Measurements from ENCODE around the gene SIK2.

SIK2 gene

DNA sequence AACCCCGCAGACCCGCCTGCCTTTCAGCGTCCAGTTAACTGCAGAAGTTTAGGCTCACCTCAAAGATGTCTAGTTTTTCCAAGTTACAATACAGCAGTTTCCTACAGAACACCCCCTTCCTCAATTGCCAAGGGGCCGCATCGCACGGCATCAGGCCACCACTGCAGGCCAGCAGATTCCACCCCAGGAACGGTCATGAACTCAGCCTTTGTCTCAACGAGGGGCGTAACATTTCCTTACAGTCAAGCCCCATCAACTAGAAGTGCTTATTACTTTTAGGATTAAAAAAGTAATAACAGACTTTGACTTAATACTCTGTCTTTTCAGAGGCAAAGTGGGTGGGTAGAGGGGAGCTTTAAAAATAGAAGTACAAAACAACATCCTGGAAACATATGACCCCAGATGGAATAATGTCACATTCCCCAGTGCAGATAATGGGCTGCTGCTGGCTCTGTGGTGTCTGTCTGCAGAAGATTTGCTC lies 127.6 kb downstream of the SIK2 start:
- DNase-seq (ENCODE audit: low read depth, low spot score) = no peak

DNA sequence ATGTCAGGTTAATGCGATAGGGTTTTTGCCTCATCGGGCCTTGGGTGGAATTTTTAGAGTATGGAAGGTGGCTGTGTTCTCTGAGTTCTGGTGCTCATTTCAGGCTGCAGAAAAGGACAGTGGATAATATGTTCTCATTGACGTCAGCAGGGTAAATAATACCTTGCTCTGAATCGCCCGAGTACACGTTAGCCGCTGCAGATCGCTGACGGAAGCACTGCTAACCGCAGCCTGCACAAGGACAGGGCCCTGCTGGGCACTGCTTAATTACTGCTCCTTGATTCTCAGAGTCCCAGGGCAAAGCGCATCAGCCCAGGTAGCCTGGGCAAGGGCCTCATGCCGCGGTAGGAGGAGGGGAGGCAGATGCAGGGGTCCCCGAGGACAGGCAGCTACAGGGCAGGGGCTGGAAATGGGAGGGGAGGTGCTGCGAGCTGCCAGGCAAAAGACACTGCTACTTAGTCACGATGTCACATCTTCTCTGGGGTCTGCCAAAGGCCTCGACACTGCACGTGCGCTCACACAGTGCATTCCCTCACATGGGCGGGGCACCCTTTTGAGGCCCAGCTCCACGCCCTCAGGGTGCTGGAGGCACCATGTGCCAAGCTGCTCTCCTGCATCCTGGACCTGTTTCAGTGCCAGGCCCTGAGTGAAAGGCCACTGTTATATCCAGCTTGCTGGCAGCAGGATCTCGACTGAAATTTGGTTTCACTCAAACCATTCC lies 128.8 kb downstream of the SIK2 start:
- no peak for DNase-seq (ENCODE audit: low read depth, low spot score)

DNA sequence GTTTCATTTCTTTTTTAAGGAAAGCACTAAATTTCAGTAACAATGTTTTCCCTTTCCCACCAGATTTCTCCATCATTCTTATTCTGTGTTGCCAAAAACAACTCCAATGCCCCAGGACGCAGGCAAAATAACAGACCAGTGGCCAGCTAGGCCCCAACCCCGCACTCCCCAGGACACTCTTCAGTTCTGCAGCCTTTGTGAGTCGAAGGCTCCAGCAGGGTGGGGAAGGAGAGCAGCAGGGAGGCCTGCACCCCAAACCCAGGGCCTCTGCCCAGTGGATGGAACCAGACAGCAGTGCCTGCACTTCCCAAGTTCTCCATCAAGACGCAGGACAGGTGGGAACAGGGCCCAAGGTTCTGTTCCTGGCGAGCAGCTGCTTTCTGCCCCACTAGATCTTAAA lies 129.6 kb downstream of the SIK2 start:
- DNase-seq (ENCODE audit: low read depth, low spot score) = no peak

DNA sequence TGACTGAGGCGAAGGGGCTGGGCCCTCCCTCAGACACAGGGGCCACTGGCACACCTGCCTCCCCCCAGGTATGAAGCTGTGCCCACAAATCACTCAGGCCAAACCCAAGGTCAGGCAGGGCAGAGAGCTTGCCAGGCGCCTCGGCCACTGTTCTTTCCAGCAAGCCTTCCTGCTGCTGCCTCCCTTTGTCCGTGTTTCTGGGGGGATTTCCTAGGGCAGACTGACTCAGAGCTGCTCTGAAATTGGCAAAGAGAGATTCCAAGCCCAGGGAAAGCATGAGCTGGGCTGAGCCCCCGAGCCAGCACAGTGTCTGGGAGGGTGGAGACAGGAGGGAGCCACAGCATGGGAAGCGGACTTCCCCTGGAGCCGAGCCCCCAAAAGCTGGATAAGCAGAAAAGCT lies 130.8 kb downstream of the SIK2 start:
- no peak for DNase-seq (ENCODE audit: low read depth, low spot score)

DNA sequence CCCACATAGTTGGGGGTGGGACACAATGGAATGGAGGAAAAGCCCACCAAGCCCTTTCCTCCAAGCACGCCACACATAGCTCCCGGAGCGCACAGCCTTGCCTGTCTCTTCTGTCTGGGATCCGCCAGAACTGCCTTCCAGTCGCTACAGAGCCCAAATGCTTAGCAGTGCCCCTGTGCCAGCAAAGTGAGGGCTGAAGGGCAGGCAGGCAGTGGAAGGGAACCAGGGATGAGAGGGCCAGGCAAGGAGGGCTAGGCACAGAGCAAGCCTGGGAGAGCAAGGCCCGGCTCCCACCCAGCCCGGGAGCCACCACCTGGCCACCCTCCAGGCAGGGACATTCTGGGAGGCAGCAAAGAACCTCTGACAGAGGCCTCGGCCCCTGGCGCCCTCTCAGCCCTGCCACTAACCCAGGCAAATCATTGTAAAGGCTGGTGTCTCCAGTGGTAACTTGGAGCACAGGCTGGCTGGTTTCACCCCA lies 131.4 kb downstream of the SIK2 start:
- DNase-seq (ENCODE audit: low read depth, low spot score) = no peak

DNA sequence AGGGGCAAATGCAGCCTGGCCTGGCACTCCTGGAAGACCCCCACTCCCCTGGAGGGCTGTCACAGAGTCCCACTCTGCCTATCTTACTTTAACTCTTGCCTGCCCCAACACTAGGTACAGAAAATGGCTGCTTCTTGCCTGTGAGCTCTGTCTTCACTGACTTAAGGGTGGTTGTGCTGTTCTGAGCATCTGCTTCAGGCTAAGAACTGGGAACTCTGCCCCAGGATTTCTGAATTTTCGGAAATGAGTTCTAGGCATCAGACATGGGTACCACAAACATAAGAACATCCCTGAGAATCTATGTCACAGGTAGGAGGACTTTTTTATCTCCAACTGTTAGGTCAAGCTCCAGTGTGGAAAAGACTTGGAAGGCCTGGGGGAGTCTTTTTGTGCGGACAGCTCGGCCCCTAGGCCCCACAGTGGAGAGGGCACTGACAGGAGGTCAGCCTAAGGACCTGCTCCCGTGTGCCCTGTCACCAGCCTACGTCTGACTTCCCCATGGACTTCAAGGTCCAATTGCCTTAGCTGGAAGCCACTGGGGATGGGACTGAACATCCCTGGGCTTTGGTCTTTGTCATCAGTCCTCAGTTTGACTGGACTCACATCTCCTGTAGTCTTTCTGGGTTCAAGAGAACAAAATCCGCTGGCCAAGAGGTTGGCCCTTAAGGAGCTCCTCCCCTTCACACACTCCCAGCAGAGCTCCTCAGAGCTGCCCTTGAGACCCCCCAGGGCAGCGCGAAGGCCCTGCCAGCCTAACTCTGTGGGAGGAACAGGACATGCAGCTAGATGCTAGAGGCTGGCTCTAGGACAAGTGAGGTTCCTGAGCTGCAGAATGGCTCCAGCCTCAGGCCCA lies 132.1 kb downstream of the SIK2 start:
- no peak for DNase-seq (ENCODE audit: low read depth, low spot score)

DNA sequence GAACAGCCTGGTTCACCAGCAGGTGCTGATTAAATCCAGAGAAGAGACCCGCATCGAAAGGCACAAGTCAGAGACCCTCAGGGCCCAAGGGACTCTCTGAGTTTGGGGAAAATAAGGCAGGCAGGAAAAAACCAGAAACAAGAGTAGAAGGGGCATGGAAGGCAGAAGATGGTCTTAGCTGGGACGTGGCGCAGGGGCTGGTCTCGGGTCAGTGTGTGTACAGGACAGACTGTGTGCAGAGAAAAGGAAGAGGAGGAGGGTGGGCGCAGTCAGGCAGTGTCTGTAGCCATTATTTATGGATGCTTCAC lies 132.7 kb downstream of the SIK2 start:
- DNase-seq (ENCODE audit: low read depth, low spot score) = no peak

DNA sequence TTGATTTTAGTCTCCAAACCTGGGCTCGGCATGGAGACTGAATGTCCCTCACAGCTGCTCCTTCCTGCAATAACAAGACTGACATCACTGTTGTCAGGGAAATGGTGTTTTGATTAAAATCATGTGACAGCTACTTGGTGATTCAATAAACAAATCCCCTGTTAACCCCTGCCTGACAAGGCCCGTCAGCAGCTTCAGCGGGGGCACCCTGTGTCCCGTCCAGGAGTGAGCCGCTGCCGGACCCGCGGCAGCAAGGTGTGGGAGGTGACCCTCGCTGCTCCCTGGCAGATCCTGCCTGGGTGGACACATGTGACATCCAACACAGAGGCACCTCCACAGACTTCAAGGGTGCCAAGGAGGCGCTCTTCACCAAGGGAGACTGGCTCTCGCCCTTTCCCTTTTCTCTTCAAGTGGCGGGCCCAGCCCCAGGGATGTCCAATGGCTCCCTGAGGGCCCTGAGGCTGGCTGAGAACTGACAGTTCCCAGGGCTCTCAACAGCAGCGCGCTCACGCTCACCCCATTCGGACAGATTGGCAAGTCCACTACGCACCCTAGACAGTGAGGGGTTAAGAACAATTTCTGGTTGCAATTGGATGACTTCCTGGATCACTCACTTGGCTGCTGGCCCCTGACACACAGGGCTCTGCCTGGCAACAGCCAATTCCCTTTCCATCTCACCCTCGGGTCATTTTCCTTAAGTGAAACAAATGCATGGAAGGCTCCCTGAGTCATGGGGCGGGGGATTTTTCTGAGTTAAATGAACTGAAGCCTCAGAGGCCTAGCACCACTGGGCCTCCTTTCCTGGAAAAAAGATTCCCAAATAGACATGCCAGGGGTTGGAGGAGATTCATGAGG lies 133.2 kb downstream of the SIK2 start:
- no peak for DNase-seq (ENCODE audit: low read depth, low spot score)

DNA sequence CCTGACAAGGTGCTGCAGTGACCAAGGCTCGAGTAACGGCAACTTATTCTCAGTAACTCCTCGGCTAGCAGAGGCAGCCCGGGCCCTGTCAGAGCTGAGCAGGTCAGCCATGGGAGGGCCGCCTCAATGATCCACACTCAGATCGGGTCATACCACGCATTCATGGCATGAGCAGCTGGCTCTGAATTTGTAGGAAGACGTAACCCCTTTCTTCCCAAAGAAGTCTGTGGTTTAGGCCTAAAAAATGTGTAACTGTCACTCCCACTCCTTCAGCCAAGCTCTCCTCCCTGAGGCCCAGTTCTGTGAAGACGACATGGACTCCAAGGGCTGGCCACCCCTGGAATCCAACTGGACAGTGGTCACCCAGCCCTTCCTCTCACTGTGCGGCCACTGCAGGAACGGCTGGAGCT lies 133.9 kb downstream of the SIK2 start:
- DNase-seq (ENCODE audit: low read depth, low spot score) = no peak

DNA sequence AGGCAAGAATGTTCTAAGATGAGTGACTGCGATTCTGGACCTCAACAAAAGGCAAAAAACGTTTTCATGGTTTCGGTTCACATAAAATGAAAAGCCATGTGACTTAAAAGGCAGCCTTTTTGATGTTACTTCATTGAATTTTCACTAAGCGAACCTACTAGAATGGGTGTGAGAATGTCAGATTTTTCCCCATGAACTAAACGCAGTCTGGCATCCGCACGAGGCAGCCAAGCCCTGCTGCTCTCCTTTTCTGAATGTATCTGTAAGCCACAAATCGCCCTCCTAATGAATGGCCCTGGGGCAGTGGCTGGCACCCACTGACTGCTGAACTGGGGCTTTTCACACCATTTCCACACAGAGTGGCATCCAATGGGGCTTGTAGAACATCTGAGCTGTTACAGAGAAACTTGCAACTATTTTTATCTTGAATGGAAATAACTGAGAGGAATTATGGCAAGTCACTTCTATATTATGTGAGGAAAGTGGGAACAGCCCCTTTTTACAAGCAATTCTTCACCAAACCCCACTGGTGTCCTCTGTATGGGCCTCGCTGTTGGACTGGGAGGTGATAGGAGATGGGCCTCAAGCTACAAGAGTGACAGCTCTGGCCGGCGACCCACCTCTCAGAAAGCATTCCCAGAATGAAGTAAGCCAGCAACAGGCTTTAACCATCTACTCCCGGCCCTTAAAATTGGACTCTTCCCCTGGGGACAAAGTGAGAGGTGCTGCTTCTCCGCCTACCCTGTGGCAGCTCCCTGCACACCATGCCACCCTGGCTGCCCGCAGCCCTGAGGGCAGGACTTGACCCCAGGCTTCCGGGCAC lies 134.6 kb downstream of the SIK2 start:
- DNase-seq (ENCODE audit: low read depth, low spot score) = no peak

DNA sequence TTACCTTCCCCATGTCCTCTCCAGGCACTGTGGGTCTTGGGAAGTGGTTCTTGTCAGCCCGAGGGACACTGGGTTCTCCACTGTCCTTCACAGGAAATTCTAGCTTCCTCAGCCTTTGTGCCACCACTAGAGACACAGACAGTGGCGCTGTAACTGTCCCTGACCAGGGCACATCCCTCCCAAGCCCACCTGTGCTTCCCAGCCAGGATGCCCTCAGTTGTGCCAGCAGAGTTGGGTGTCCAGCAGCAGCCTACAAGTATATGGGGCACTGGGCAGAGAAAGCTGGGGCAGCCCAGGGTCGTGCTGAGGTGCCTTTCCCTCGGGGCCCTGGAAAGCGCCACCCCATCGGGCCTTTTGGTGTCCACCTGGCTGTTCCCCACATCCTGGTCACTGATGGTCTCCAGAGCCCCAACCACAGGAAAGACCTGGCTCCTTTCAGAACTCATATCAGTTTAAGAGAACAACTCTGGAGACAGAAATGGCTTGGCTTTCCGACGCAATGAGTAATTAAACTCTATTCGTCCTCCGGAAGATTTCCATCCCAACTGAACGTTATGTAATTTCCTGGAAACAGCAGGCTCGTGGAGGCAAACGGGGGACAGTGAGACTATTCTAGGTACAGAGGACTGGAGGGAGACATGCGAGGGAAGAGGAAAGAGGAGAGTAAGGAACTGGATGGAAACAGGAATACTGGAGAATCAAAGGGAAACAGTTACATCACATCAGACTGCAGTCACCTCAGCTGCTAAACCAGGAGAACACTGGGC lies 135.4 kb downstream of the SIK2 start:
- no peak for DNase-seq (ENCODE audit: low read depth, low spot score)

DNA sequence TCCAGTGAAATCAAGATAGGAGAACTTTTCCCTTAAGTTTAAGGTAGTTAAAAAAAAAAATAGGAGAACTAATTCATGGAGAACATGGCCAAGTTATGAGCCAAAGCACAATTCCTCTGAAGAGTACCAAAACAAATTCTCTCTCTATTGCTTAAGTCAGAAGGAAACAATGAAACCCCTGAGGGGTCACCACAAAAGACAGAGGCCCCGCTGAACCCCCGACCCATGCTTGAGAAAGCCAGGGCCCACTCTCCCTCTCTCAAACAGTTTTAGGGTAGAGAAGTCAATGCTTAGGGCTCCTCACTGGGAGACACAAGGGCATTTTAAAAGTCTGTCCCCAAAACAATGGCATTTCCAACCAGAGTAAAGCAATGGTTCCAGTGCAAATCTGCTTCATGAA lies 137.1 kb downstream of the SIK2 start:
- no peak for DNase-seq (ENCODE audit: low read depth, low spot score)

DNA sequence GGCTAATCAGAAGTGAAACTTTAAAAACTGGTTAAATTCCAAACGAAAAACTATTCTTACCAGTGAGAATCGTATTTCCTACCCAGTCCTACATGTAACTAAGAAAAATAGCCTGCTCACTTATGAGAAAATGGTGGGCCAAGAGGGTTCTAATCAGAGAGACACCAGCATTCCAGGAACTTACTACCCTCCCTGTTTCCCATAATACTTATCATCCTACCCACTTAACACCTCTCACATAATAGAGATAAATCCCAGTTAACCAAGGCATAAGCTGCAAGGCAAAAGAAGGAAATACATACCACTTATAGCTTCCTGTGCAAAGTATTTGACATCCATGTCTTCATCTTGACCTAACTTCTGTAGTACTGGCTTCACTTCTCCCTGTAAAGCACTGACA lies 139.5 kb downstream of the SIK2 start:
- no peak for DNase-seq (ENCODE audit: low read depth, low spot score)

DNA sequence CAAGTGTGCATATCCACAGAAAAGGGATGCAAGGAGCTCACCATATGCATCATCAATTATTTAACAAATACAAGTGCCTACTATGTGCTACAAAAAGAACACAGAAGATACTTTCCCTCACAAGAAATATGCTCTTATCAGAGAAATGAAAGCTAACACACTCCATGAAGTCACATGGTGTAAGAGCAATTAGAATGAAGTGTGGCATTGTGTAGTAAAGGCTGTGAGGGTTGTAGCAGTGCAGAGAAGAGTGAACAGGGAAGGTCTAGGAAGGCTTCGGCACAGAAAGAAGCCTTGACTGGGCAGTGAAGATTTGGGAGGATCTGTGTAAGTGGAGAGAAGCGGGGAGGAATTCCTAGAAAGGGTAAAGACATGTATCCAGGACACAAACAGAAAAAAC lies 141.5 kb downstream of the SIK2 start:
- no peak for DNase-seq (ENCODE audit: low read depth, low spot score)

DNA sequence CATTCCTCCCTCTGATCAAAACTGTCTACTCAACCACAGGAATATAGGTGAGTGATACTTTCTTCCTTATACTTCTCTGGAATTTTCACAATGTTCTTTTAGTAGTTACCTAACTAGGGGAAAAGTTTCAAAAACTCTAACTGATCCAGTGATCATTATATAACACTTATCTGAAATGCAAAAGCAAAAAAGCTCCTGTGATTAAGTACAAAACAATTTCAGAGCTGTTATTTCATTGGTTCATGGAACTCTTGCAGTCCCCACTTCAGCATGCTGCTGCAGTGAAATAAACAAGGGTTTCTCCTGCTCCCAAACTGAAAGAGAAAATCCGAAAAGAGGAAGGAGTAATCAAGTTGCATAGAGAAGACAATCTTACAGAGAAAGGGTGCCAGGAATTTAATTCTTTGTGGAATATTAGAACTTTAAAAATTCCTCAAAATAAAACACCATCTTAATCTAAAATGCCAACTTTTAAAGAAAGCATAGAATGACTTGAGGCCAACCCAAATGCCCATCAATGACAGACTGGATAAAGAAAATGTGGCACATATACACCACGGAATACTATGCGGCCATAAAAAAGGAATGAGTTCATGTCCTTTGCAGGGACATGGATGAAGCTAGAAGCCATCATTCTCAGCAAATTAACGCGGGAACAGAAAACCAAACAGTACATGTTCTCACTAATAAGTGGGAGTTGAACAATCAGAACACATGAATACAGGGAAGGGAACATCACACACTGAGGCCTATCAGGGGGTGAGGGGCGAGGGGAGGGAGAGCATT lies 143.7 kb downstream of the SIK2 start:
- DNase-seq (ENCODE audit: low read depth, low spot score) = no peak

DNA sequence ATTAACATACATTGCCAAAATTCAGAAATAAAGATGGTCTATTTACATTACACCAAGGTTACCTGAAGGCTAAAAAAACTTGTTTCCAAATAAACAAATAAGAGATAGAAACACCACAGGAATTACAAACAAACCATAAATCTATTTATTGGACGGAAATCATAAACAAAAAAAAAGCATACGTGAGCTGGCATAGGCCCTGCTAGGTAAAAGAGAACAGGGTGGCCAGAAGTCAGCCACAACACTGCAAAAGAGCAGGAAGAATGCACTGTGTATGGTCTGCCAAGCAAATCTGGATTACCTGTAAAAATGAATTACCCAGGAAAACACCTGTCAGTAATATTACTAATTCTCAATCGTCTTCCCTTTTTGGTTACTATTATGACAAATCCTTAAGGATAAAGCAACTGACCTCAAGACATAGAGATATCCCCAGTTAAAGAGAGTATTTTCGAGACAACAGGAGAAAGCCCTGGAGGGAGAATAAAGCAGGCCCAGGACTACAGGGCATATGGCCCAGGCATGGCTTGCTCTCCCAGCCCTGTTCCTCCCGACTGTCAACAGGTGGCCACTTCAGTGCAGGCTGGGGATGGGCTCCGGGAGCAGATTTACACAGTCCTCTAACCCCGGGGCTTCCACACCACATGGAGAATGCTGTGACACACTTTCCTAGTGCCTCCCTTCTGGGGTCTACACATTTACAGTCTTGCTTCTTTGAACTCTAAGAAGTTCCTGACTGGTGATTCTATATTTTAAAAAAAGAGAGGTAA lies 146.0 kb downstream of the SIK2 start:
- no peak for DNase-seq (ENCODE audit: low read depth, low spot score)

DNA sequence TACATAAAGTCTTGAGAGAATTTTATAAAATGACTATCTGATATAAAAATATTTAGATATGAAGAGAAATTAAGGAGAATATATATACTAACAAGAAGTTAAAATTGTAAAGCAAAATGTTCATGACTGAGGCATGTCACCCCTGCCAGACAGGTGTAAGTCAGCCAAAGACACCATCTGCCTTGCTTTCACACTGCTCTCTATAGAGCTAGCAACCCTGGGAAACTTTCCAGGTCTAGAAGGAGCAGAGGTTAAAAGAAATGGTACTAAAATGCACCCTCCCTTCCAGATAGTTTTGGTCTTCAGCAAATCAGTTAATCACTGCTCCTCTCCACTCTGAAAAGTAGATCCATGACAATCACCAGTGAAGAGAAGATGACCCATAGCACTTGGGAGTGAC lies 147.4 kb downstream of the SIK2 start:
- DNase-seq (ENCODE audit: low read depth, low spot score) = no peak

DNA sequence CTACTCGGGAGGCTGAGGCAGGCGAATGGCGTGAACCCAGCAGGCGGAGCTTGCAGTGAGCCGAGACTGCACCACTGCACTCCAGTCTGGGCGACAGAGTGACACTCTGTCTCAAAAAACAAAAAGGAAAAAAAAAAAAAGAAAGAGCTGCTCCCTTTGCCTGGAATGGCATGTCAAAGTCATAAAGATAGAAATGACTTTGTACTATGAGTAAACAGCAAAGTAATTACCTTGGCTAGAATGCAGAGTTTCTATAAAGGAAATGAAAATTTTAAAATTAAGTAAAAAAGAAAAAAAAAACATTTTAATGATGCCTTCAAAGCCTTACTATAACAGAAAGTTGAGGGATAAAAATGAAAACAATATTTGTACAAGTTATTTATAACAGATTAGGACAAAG lies 153.8 kb downstream of the SIK2 start:
- no peak for DNase-seq (ENCODE audit: low read depth, low spot score)

DNA sequence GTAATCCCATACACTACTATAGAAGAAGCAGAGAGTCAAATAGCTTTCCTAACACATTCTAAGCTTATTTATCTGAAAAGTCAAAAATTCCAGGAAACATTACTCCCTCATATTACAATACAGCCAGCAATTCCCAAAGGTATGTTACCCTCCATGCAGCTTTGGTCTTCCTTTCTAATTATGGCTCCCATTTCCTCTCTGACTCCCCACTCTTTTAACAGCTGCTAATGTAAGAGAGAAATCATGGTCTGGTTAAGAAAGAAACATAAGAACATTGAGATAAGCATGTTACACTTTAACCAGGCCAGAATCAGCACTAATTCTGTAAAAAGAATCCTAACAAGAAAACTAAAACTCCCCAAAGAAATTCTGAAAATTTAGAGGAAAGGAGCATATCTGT lies 157.1 kb downstream of the SIK2 start:
- no peak for DNase-seq (ENCODE audit: low read depth, low spot score)
